Measurements from ENCODE around the gene E2F7.

DNA sequence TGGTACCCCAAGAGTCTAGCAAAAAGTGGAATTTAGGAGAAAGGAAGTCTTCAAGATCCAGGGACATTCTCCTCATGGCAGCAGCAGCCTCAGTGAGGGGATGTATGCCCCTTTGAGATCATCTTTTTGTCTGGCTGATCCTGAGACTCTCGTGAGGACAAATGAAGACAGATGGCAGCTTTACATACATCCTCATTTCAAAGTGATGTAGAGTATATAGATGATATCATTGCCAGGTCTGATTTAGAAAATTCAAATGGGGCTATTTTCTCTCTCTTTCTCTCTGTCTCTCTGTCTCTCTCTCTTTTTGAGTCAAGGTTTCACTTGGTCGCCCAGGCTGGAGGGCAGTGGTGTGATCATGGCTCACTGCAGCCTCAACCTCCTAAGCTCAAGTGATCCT is 61.5 kb downstream of the E2F7 start:
- TF ChIP-seq PHF8 (CRISPR knock-in tag; IDR thresholded peaks at IDR 0.05) (no peak), JUNB (CRISPR knock-in tag; IDR thresholded peaks at IDR 0.05; ENCODE audit: borderline replicate concordance) (no peak), CHCHD3 (CRISPR knock-in tag; IDR thresholded peaks at IDR 0.05) (no peak), ZZZ3 (CRISPR knock-in tag; IDR thresholded peaks at IDR 0.05; ENCODE audit: borderline replicate concordance) (no peak), PRDM15 (CRISPR knock-in tag; IDR thresholded peaks at IDR 0.05) (no peak)
